Adrenal gland (tissue), 12 donors: Measurements from ENCODE around the gene CD300E. TPM values are rescaled to one million over a fixed set of nuclear protein-coding genes. Genes with fewer than 3 reads are reported as not detected.

ENCODE experiments used
- DNase-seq, 7 donors: peaks; one replicate each; pipeline ENCODE4 v3.0.0-alpha.2; 2019 to 2020
- H3K27ac ChIP-seq, 5 donors: fragments of 200-600 bp; sonication (generic) in 4 of 5; 1 replicate in 3 of 5; 2 replicates in 2 of 5; pipeline versions ENCODE4 v1.5.1 to v1.8.0; 2016 to 2020; ENCODE audit warnings: mild to moderate bottlenecking in 1 of 5
- H3K27me3 ChIP-seq: fragments of 200-600 bp; 2 replicates; pipeline ENCODE4 v1.8.0; 2021
- H3K36me3 ChIP-seq, 2 donors: fragments of 200-600 bp; replicated peaks in 1 of 2; 1 replicate in 1 of 2; 2 replicates in 1 of 2; pipeline versions ENCODE4 v1.5.1 to v1.8.0; 2018 to 2022
- H3K4me1 ChIP-seq, 2 donors: fragments of 200-600 bp; replicated peaks in 1 of 2; 1 replicate in 1 of 2; 2 replicates in 1 of 2; pipeline versions ENCODE4 v1.5.1 to v1.8.0; 2018 to 2021
- H3K4me3 ChIP-seq, 4 donors: fragments of 200-600 bp; sonication (generic) in 3 of 4; one replicate each; pipeline ENCODE4 v1.5.1; 2016 to 2018
- H3K9me3 ChIP-seq, 3 donors: fragments of 200-600 bp; sonication (generic) in 1 of 3; replicated peaks in 1 of 3; 1 replicate in 2 of 3; 2 replicates in 1 of 3; pipeline versions ENCODE4 v1.5.1 to v1.8.0; 2016 to 2021
- CTCF ChIP-seq, 6 experiments: fragments of 450-650 bp in 4 of 6; fragments of 200-600 bp in 2 of 6; sonication (generic) in 1 of 6; IDR thresholded peaks; 1 replicate in 5 of 6; 2 replicates in 1 of 6; pipeline versions ENCODE4 v1.5.1 to v1.8.0; 2016 to 2021; ENCODE audit warnings: antibody characterized with exemption in 6 of 6, mild to moderate bottlenecking in 2 of 6, moderate library complexity in 1 of 6
- POLR2A ChIP-seq, 2 donors: fragments of 450-650 bp; IDR thresholded peaks; one replicate each; pipeline ENCODE4 v1.6.1; 2017; ENCODE audit warnings: antibody characterized with exemption in 2 of 2, mild to moderate bottlenecking in 2 of 2, moderate library complexity in 1 of 2
- WGBS, 4 donors: extraction: QIAGEN DNeasy Blood & Tissue Kit in 2 of 4; methylation state at CpG; one replicate each; pipeline versions ENCODE4 v1.1.5 to v1.1.7; 2013 to 2017; 5-methylcytosine and 5-hydroxymethylcytosine counted together
- intact Hi-C, 2 donors: fragments of 100-400 bp; cut with DNase I; formaldehyde crosslinking; loops; one replicate each; pipeline versions ENCODE4 v1.14.1 to v1.15.0; 2022 to 2023
- polyA plus RNA-seq, 3 donors: library from polyadenylated mRNA; stranded (reverse); fragments of 200-250 nt in 2 of 3; fragments of 350-450 nt in 1 of 3; fragmentation: Illumina TruSeq in 1 of 3; extraction: RNeasy Lipid Tissue Mini Kit (QIAGEN cat#74804) in 1 of 3; gene quantifications; one replicate each; pipeline ENCODE4 v1.2.3, GENCODE V29; 2013 to 2014
- total RNA-seq, 9 donors: library from RNA; depleted of rRNA in 4 of 9; stranded (reverse); fragments of >200 nt in 4 of 9; fragments of 120-200 nt in 1 of 9; fragmentation: NEBNext Ultra II Directional in 1 of 9; extraction: Animal tissue kit (Norgen Biotek cat#: 25700) in 1 of 9; gene quantifications; one replicate each; pipeline versions ENCODE4 v1.1.0 to v1.2.4, GENCODE V29; 2013 to 2023
- donor health status: healthy with polysubstance abuse.
- donor health status: Bipolar disorder and iron deficiency.
- donor health status: DM: yes; HTN: yes; CAD: no.
- donor health status: DM: no; HTN: no; CAD: no.
- donor health status: DM: no; HTN: no; CAD: no.
- donor health status: DM: yes; HTN: yes; CAD: no.

CD300E gene
- total and polyA plus RNA-seq, 12 donors, result 0.06 to 2.4 (median 0.57) TPM; not detected in 1

DNA sequence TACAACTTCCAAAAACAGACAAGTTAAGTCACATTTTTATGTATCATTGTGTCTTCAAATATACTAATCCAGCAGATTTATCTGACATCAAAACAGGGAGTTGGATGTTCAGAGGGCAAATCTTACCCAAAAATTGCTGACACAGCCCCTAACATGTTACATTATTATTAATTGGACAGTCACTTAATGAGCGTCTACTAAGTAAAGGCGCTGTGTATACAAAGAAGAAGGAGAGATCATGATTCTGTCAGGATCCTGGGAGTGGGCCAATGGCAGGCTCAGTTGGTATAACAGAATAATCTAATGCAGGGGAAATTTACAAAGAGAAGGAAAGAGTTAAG, 18.4 kb upstream of the CD300E start:
- no peak for DNase-seq
- intact Hi-C loops, result no loop called here
- Histone ChIP-seq H3K27me3 (no peaks in the 10 kb centered on the region), H3K4me3 (no peak overlapping the region), H3K4me1 (no peaks in the 10 kb centered on the region), H3K27ac (no peak overlapping the region), H3K36me3 (no peaks in the 10 kb centered on the region), H3K9me3 (no peaks in the 10 kb centered on the region)
- TF ChIP-seq POLR2A (IDR thresholded peaks at IDR 0.05) (no peak), CTCF (IDR thresholded peaks at IDR 0.05) (no peak)
- 62 to 81% (median 73%) methylated on average over 2 of the region's 2 CpGs for whole genome bisulfite sequencing, 4 donors

GRCh38 chr17:74641224-74641957, 17.9 kb upstream of the CD300E start:
- TF ChIP-seq POLR2A (IDR thresholded peaks at IDR 0.05) (no peak), CTCF (IDR thresholded peaks at IDR 0.05) (no peak)
- intact Hi-C loops, result no loop called here
- H3K27me3 ChIP-seq, result no peaks in the 10 kb centered on the region

GRCh38 chr17:74639704-74640151, 16.2 kb upstream of the CD300E start:
- H3K36me3 ChIP-seq, result no peaks in the 10 kb centered on the region
- intact Hi-C loops, result no loop called here
- no peaks in the 10 kb centered on the region for H3K9me3 ChIP-seq
- H3K27me3 ChIP-seq, result no peaks in the 10 kb centered on the region
- DNase-seq, result peak in 2 of 7 donors; percentile 31 to 32
- TF ChIP-seq POLR2A (IDR thresholded peaks at IDR 0.05) (no peak), CTCF (IDR thresholded peaks at IDR 0.05) (no peak)
- no peak overlapping the region for H3K4me3 ChIP-seq
- WGBS, 4 donors, result 61 to 66% (median 62%) methylated on average over 10 of the region's 10 CpGs
- H3K4me1 ChIP-seq, result no peaks in the 10 kb centered on the region
- H3K27ac ChIP-seq, result peak overlapping the region in 1 of 5 donors; percentile 22

More at GRCh38 chr17:74641224-74641957, 17.9 kb upstream of the CD300E start:
- Histone ChIP-seq H3K9me3 (no peaks in the 10 kb centered on the region), H3K36me3 (no peaks in the 10 kb centered on the region), H3K27ac (no peak overlapping the region), H3K4me1 (no peaks in the 10 kb centered on the region), H3K4me3 (no peak overlapping the region)
- DNase-seq, result no peak
- 58 to 76% (median 71%) methylated on average over 5 to 6 of the region's 6 CpGs for WGBS, 4 donors

DNA sequence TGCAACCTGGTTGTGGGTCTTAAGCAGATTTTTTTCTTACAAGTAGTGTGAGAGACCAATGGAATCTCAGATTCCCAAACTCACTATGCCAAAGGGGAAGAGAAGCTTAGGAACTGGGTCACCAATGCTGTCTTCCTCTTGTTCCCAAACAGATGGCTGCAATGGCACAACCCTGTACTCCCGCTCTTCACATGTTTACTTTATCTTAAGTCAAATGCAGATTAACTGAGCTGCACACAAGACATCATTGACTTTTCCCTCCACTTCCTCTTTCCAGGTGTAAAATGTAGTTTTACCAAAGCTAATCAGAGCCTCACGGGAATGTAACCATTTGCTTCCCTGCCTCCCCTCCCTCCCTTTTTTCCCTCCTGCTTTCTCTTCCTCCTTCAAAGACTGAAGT, 14.4 kb upstream of the CD300E start:
- 55 to 68% (median 61%) methylated on average over 2 of the region's 2 CpGs for WGBS, 4 donors
- Histone ChIP-seq H3K4me3 (no peak overlapping the region), H3K9me3 (no peaks in the 10 kb centered on the region), H3K36me3 (no peaks in the 10 kb centered on the region), H3K27ac (no peak overlapping the region), H3K27me3 (no peaks in the 10 kb centered on the region), H3K4me1 (no peaks in the 10 kb centered on the region)
- intact Hi-C loops, result no loop called here
- no peak for DNase-seq
- TF ChIP-seq POLR2A (IDR thresholded peaks at IDR 0.05), result no peak
- no peak for TF ChIP-seq CTCF (IDR thresholded peaks at IDR 0.05)
